Measurements from ENCODE around the gene APOC3. TPM values are rescaled to one million over a fixed set of nuclear protein-coding genes. Genes with fewer than 3 reads are reported as not detected.

Gene APOC3
- total and polyA plus RNA-seq, 2 experiments from 2014 or later = not detected

- ATAC-seq = no peak
- Mint-ChIP-seq H3K9me3 (no peaks in the 10 kb centered on the region), H3K27me3 (ENCODE audit: insufficient read depth, low read depth, poor library complexity) (no peaks in the 10 kb centered on the region), H3K27ac (no peak overlapping the region), H3K4me3 (no peak overlapping the region), H3K36me3 (ENCODE audit: low read depth) (peaks cover 35% of the 10 kb centered on the region), H3K4me1 (no peaks in the 10 kb centered on the region)
- Histone ChIP-seq H3K27me3 (ENCODE audit: insufficient read depth) (no peaks in the 10 kb centered on the region), H3K4me2 (no peak overlapping the region), H4K20me1 (replicated peaks; ENCODE audit: insufficient read depth) (no peaks in the 10 kb centered on the region), H3F3A (replicated peaks; ENCODE audit: low read depth) (no peaks in the 10 kb centered on the region), H3K4me3 (no peak overlapping the region), H3K79me2 (replicated peaks; ENCODE audit: insufficient read depth) (no peaks in the 10 kb centered on the region), H3K36me3 (ENCODE audit: insufficient read depth) (peaks cover 24% of the 10 kb centered on the region; the same call in 1 of the 2 replicates), H3K27ac (ENCODE audit: low read depth) (no peak overlapping the region), H3K9me2 (ENCODE audit: insufficient read depth) (no peaks in the 10 kb centered on the region), H2AFZ (no peak overlapping the region), H3K4me1 (ENCODE audit: insufficient read depth) (no peaks in the 10 kb centered on the region)
- no peak for DNase-seq (ENCODE audit: low spot score)
- TF ChIP-seq JUNB (IDR thresholded peaks at IDR 0.05; ENCODE audit: unreplicated experiment) (no peak), POLR2AphosphoS5 (IDR thresholded peaks at IDR 0.05; ENCODE audit: low read depth) (no peak), NANOG (IDR thresholded peaks at IDR 0.05; ENCODE audit: borderline replicate concordance) (no peak)
Measured at GRCh38 chr11:116868066-116868465, 38.4 kb downstream of the APOC3 start.

- Histone ChIP-seq H3K4me3 (no peak overlapping the region), H3K9me2 (ENCODE audit: insufficient read depth) (no peaks in the 10 kb centered on the region), H3K27ac (ENCODE audit: low read depth) (no peak overlapping the region), H3K27me3 (ENCODE audit: insufficient read depth) (no peaks in the 10 kb centered on the region), H4K20me1 (replicated peaks; ENCODE audit: insufficient read depth) (no peaks in the 10 kb centered on the region), H2AFZ (no peak overlapping the region), H3K36me3 (ENCODE audit: insufficient read depth) (peaks cover 24% of the 10 kb centered on the region; the same call in 1 of the 2 replicates), H3F3A (replicated peaks; ENCODE audit: low read depth) (no peaks in the 10 kb centered on the region), H3K79me2 (replicated peaks; ENCODE audit: insufficient read depth) (no peaks in the 10 kb centered on the region), H3K4me2 (no peak overlapping the region), H3K4me1 (ENCODE audit: insufficient read depth) (no peaks in the 10 kb centered on the region)
- Mint-ChIP-seq H3K9me3 (no peaks in the 10 kb centered on the region), H3K27ac (no peak overlapping the region), H3K4me3 (no peak overlapping the region), H3K36me3 (ENCODE audit: low read depth) (peaks cover 27% of the 10 kb centered on the region), H3K27me3 (ENCODE audit: insufficient read depth, low read depth, poor library complexity) (no peaks in the 10 kb centered on the region), H3K4me1 (no peaks in the 10 kb centered on the region)
- TF ChIP-seq CTCF (conservative IDR thresholded peaks at IDR 0.05; ENCODE audit: low read depth in 2 of 2) (peak in 1 of 2 experiments; percentile 34; a peak in 2 of 4 replicates), ETS1 (IDR thresholded peaks at IDR 0.05) (no peak), CREB1 (CRISPR knock-in tag; IDR thresholded peaks at IDR 0.05; ENCODE audit: low read depth) (no peak)
- ATAC-seq (no peak), DNase-seq (ENCODE audit: low spot score) (peak; percentile 10)
Measured at GRCh38 chr11:116869610-116870009, 39.9 kb downstream of the APOC3 start.

- H3K27ac Mint-ChIP-seq = no peak overlapping the region
- no peaks in the 10 kb centered on the region for H3K27me3 Mint-ChIP-seq (ENCODE audit: insufficient read depth, low read depth, poor library complexity)
- Histone ChIP-seq H3K9me2 (ENCODE audit: insufficient read depth) (no peaks in the 10 kb centered on the region), H2AFZ (no peak overlapping the region), H3K27me3 (ENCODE audit: insufficient read depth) (no peaks in the 10 kb centered on the region), H3F3A (replicated peaks; ENCODE audit: low read depth) (no peaks in the 10 kb centered on the region), H3K27ac (ENCODE audit: low read depth) (no peak overlapping the region), H3K4me2 (no peak overlapping the region), H3K4me3 (no peak overlapping the region), H3K36me3 (ENCODE audit: insufficient read depth) (peaks cover 24% of the 10 kb centered on the region; the same call in 1 of the 2 replicates), H4K20me1 (replicated peaks; ENCODE audit: insufficient read depth) (no peaks in the 10 kb centered on the region), H3K4me1 (ENCODE audit: insufficient read depth) (no peaks in the 10 kb centered on the region), H3K79me2 (replicated peaks; ENCODE audit: insufficient read depth) (no peaks in the 10 kb centered on the region)
- TF ChIP-seq CTCF (conservative IDR thresholded peaks at IDR 0.05; ENCODE audit: low read depth in 2 of 2) (no peak), ZNF114 (CRISPR knock-in tag; IDR thresholded peaks at IDR 0.05) (no peak)
- no peaks in the 10 kb centered on the region for H3K4me1 Mint-ChIP-seq
- no peaks in the 10 kb centered on the region for H3K9me3 Mint-ChIP-seq
- ATAC-seq (no peak), DNase-seq (ENCODE audit: low spot score) (no peak)
- no peak overlapping the region for H3K4me3 Mint-ChIP-seq
- H3K36me3 Mint-ChIP-seq (ENCODE audit: low read depth) = peaks cover 29% of the 10 kb centered on the region
Measured at GRCh38 chr11:116870054-116870453, 40.3 kb downstream of the APOC3 start.

Measured in GM23338 (cell line).